GM03348 (cell line): Measurements from ENCODE around the gene SLC35A1.
A peak's percentile ranks its signal among the peaks of the same experiment; 100 is the strongest.
"Not testable (repeated sequence)": the region's sequence is repeated elsewhere in the genome, so short reads cannot be mapped to it uniquely, and the experiment has no call there.

ENCODE experiments used
- DNase-seq: peaks from one replicate; pipeline ENCODE4 v3.0.0; 2012; ENCODE audit warnings: low spot score

SLC35A1 gene, protein sequence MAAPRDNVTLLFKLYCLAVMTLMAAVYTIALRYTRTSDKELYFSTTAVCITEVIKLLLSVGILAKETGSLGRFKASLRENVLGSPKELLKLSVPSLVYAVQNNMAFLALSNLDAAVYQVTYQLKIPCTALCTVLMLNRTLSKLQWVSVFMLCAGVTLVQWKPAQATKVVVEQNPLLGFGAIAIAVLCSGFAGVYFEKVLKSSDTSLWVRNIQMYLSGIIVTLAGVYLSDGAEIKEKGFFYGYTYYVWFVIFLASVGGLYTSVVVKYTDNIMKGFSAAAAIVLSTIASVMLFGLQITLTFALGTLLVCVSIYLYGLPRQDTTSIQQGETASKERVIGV

DNA sequence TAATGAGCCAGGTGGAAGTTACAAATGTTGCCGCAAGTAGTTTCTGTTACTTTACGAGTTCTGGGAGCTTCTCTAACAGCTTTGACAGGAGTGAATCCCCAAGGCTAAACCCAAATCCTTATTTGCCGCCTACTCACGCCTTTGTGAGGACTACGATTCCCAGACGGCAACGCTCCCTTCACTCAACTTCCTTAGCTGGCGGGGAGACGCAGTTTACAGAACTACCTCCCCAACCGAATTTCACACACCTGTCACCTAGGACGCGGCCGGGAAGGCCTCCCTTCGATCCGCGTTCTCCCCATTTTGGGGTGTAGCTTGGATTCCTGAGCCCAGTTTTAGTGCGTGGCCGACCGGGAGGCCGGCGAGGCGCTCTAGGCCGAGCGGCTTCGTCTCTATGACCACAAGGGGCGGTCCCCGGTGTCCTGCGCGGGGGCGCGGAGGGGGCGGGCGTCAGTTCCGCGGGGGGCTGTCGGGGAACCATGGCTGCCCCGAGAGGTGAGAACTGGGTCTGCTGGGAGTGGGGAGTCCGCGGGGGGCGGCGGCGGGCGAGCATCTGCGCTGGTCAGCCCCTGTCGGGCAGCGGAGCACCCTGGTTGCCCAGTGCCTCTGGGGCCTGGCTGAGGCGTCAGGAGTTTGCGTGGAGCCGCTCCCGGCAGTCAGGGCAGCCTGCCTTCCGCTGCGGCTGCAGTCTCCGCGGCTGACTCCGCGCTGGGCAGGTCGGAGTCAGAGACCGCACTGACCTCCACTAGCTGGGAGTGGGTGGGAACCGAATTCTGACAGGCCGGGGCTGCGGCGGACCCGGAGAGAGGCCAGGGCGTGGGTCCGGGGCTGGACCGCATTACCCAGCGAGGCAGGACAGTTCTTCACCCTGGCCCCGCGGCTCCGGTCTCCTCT, at the start of gene SLC35A1:
Gene SLC35A1, plus strand, starts transcription at position 450 of the 894 bp plus-strand sequence. Its CDS starts 30 bp downstream, at position 480.
- DNase-seq, result peak; percentile 96

GRCh38 chr6:87426789-87427188, 46.0 kb upstream of the SLC35A1 start:
- no peak for DNase-seq

GRCh38 chr6:87430499-87430898, 42.3 kb upstream of the SLC35A1 start:
- DNase-seq, result no peak

GRCh38 chr6:87431263-87431662, 41.5 kb upstream of the SLC35A1 start:
- DNase-seq, result no peak

GRCh38 chr6:87436435-87436834, 36.3 kb upstream of the SLC35A1 start:
- DNase-seq, result peak; percentile 69

- DNase-seq, result no peak
Observed at GRCh38 chr6:87441711-87442110, 31.1 kb upstream of the SLC35A1 start.

DNA sequence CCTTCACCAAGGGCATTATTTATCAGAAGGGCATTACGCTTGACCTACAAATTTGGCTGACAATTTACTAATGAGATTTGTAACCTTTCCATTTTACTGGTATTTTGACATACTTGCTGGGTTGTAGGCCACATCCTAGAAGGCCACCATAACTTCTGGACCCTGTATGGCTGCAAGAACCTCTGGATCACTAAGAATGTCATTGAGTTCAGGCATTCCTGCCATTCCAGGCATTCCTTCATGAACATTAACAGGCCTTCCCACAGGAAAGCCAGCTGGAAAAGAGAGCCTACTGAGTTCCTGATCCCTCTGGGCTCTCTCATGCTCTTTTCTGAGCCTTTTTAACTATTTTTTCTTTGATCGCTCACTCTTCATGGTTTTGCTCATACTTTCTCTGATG, 28.4 kb upstream of the SLC35A1 start:
- DNase-seq, result no peak

DNA sequence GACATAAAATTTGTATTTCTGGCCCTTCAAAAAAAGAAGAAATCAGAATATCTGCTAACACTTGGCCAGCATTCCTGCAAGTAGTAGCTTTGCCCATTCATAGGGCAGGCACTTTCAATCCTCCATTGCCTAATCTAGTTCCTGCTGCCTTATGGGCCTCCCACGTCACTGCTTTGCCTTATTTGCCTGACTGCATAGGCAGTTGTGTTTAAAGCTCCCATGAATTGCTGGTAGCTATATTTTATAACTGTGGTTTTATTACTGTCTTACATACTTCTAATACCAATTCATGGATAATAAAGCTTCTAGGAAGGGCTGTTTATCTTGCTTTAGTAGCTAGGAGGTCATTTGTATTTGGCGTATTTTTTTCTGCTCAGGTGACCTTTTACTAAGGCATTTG, 7.7 kb upstream of the SLC35A1 start:
- DNase-seq, result no peak

GRCh38 chr6:87473419-87473903, 687 bp downstream of the SLC35A1 start:
- peak; percentile 82 for DNase-seq

- DNase-seq, result no peak
Observed at GRCh38 chr6:87481931-87482330, 9.2 kb downstream of the SLC35A1 start.

DNA sequence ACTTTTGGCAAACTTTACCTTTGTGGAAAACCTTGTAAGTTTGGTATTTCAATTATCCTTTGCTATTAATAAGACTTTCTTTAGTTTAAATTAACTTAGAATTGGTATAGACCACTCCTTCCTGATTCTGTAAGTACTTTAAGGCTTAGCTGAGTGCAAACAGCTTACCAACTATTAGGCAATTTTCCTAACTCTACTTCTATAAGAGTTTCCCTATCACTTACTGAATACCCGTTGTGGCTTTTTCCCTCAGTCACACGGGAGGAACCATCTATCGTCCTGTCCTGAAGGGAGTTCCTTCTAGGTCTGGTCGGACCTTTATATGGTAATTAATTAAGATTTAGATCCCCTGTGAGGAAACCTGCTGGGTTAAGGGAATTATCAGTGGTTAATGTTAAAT, 9.6 kb downstream of the SLC35A1 start:
- DNase-seq, result no peak

DNA sequence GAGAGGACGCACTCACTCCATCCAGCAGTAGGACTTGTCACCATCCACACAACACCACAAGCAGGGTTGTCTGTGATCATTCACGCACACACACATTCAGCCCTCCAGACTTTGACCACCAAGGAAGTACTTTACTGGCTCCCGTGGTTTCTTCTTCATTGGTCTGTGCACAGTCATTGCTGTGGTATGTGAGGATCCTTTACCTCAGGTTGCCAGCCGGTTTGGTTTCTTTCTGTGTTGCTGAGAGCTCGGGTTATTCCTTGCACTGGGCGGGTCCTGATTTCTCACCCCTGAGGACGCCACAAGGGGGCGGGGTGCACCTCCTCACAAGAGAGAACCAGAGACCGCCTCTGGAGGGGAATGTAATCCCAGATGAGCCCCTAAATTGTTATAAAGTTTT, 11.2 kb downstream of the SLC35A1 start:
- DNase-seq, result no peak

DNA sequence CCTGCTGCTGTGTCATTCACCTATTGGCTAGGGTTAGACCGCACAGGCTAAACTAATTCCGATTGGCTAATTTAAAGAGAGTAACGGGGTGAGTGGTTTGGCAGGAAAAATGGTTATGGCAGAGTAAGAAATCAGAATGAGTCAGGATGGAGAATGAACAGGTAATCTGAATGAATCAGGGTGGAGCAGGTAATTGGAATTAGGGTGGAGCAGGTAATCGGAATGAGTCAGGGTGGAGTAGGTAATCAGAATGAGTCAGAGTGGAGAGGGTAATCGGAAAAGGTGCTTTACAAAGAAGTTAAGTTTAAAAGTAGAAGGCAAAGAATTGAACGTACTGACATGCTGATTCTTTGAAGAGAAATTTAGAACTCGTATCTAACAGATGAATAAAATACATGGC, 11.7 kb downstream of the SLC35A1 start:
- DNase-seq, result no peak

GRCh38 chr6:87487555-87487954, 14.8 kb downstream of the SLC35A1 start:
- DNase-seq, result no peak

- DNase-seq, result not testable (repeated sequence)
Observed at GRCh38 chr6:87489326-87489725, 16.6 kb downstream of the SLC35A1 start.

- no peak for DNase-seq
Observed at GRCh38 chr6:87494761-87495422, 22.1 kb downstream of the SLC35A1 start.

- DNase-seq, result no peak
Observed at GRCh38 chr6:87498048-87498447, 25.3 kb downstream of the SLC35A1 start.

- DNase-seq, result no peak
Observed at GRCh38 chr6:87501809-87502572, 29.2 kb downstream of the SLC35A1 start.

DNA sequence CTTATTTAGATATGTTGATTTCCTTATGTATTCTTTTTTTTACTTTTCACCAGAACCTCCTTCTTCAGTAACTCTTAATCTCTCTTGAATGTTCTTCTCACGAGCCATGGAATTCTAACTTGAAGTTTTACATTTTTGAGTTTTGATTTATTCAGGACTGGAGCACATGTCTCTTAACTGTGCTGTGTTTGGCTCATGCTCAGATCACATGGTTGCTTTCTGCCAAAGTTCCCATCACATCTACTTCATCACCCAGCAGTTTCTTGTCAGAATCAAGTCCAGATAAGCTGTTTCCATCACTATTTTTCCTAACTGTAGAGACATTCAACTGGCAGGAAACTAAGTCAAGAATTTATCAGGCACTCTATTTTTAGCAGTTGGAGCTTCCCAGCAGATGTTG, 31.7 kb downstream of the SLC35A1 start:
- no peak for DNase-seq

GRCh38 chr6:87514831-87515230, 42.1 kb downstream of the SLC35A1 start:
- no peak for DNase-seq

DNA sequence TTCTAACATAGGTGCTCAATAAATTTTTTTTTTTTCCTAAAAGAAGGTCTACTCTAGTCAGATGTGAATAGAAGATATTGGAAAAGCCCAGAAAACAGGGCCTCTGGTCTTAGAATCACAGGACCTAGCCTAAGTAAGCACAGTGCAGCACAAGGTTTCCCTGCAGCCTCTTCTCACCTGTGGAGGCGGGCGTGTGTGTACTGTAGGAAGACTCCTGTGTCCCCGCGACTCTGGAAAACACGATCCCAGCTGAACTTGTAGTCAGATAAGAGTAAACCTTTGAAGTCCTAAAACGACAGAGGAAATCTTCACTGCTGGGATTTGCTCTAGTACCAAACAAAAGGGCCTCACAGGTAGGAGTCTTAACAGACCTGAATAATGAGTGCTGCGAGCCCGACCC, 45.7 kb downstream of the SLC35A1 start:
- DNase-seq, result no peak

DNA sequence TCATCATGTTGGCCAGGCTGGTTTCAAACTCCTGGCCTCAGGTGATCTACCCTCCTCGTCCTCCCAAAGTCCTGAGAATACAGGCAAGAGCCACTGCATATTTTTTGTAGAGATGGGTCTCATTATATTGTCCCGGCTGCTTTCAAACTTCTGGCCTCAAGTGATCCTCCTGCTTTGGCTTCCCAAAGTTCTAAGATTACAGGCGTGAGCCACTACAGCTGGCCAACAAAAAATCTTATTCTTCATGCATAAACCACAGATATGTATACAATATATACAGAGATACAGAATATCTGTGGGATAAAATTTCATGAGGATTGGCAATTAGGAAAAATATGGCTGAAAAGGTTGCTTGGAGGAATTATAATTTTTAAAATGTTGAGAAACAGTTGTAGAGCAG, 49.9 kb downstream of the SLC35A1 start:
- no peak for DNase-seq
